GM18520 (cell line): Measurements from ENCODE around the gene ALG12.
"Not testable (repeated sequence)": the region's sequence is repeated elsewhere in the genome, so short reads cannot be mapped to it uniquely, and the experiment has no call there.

Experiments
- ATAC-seq: cut with Tn5 transposase; IDR thresholded peaks from one replicate; pipeline ENCODE4 v1.9.1; 2021; ENCODE audit not compliant: unreplicated experiment

The ALG12 gene

DNA sequence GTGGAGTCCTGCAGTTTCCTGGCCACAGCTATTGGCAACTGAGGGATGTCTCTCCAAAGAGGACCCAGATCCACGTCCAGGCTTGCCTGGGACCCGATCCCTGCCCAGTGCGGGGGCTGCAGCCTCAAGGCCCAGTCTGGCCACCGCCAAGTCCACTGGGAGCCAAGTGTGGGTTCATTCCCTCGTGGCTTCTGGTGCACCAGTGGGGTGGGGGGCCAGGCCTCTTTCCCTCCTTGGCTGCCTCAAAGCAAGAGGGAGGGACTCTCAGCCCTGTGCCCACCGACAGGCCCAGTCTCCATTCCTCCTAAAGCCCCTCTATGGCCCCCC lies 29.0 kb upstream of the ALG12 start:
- no peak for ATAC-seq

DNA sequence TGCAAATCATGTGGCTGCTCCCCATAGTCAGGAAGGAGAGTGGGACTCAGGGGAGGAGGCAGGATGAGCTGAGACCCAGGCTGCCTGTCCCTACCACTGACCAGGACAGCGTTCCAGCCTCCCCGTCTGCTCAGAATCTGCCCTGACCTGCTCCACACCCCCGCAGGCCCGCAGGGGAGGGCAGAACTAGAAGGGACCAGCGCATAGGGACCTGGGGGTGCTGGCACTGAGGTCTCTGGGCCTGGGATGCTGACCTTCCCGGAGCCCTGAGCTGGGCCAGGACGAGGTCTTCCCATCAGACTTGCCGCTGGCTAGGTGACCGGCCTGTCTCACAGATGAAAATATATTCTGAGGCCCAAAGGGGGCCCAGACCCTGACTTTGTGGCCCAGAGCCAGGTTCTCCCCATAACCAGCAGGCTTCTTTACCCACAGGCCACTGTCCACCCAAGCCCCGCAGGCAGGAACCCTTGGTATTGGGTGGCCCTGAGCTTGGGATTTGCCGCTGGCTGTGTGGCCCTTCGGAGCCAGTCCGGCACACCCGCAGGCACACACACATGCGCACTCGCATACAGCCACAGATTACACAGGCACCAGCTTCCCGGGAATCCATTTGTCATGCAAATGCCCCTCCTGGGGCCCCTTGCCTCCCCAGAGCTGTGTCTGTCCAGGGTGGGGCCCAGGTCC lies 28.5 kb upstream of the ALG12 start:
- no peak for ATAC-seq

GRCh38 chr22:49945042-49945794 lies 27.0 kb upstream of the ALG12 start:
- not testable (repeated sequence) for ATAC-seq

DNA sequence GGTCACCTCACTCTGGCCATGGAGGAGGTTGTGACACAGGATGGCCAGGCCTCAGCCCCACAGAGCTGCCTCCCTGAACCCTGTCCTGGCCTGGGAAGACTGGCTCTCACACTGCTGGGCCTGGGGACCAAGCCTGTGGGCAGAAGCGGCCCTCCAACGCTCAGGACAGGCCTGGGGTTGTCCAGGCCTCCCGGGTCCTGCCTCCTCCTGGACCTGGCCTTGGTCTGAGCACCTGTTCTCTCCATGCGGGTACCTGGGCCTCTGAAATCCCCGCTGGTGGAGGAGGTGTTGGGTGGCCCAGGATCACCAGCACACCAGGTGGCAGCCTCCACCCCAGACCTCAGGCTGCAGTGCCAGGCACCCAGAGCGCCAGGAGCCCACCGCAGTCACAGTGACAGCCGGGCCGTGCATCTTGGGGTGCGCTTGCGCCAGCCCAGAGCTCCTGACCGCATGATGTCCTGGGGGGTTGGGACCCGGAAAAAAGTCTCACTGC lies 26.2 kb upstream of the ALG12 start:
- no peak for ATAC-seq

DNA sequence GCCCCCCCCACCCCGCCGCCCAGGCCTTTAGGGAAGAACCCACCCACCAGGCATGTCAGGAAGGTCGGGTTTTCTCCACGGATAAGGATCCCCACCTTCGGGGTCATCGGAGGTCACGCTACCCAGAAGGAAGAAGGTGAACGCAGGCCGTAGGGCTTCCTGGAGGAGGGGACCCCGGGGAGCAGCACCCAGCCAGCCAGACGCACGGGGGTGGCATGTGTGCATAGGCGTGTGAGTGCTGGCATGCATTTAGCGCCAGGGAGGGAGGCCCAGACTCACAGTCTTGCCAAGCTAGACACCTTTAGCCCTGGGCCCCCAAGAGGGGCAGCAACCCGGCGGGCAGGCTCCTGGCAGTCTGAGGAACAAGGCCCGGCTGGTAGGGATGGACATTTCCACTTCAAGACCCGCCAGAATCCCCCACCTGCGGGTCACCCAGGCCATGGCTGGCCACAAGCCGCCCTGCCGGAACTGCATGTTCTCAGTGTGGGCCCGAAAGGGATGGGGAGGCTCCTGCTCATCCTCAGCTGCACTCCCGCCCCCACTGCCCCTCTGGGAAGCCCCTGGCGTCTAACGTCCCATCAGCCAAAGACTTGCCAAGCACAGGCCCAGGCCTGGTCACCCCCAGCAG lies 25.6 kb upstream of the ALG12 start:
- no peak for ATAC-seq

GRCh38 chr22:49943405-49943765 lies 25.1 kb upstream of the ALG12 start:
- no peak for ATAC-seq

DNA sequence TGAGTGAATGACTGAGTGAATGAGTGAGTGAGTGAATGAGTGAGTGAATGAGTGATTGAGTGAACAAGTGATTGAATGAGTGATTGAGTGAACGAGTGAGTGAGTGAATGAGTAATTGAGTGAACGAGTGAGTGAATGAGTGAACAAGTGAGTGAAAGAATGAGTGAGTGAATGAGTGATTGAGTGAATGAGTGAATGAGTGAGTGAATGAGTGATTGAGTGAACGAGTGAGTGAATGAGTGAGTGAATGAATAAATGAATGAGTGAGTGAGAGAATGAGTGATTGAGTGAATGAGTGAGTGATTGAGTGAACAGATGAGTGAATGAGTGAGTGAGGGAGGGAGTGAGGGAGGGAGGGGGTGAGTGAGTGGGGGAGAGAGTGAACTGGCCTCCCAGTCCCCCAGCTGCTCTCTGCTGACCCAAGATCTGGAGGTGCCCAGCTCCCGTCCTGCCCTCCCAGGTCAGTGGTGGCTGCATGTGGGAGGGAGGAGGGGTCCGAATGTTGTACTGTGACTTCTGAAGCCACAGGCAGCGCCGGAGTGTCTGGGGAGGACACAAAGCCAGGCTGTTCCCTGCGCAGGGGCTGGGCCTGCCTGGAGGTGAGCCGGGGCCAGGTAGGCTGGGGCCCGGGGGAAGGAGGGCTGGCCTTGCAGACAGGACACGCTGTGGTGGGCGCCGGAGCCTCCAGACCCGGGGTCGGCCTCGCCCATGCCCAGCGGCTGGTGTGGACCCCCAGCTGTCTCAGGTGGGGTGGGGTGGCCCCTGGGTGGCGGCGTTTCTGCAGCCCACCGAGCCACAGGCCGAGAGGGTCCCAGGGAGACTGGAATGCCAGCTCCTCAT lies 24.5 kb upstream of the ALG12 start:
- no peak for ATAC-seq

- ATAC-seq, result no peak
These were observed 23.5 kb upstream of the ALG12 start for GRCh38 chr22:49941507-49942316.

DNA sequence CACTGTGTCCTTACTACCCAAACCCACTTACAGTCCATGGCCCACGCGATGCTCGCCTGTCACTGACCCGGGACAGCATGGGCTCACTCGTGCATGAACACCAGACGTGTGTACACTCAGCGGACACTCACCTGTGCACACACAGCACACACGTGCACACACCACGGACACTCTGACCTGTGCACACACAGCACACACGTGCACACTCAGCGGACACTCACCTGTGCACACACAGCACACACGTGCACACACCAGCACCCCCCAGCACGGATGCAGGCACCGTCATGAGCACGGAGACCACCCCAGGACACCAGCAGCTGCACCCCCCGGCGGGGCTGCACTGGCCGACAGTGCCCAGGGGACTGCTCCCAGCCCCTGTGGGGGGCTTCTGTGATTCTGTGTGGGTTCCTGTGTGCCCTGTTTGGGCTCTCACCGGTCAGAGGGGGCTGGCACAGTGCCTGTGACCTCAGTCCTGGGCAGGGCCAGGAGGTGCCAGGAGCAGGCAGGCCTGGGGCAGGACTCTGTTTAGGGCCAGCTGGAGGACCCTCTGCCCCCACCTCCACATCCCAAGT lies 20.4 kb upstream of the ALG12 start:
- no peak for ATAC-seq

DNA sequence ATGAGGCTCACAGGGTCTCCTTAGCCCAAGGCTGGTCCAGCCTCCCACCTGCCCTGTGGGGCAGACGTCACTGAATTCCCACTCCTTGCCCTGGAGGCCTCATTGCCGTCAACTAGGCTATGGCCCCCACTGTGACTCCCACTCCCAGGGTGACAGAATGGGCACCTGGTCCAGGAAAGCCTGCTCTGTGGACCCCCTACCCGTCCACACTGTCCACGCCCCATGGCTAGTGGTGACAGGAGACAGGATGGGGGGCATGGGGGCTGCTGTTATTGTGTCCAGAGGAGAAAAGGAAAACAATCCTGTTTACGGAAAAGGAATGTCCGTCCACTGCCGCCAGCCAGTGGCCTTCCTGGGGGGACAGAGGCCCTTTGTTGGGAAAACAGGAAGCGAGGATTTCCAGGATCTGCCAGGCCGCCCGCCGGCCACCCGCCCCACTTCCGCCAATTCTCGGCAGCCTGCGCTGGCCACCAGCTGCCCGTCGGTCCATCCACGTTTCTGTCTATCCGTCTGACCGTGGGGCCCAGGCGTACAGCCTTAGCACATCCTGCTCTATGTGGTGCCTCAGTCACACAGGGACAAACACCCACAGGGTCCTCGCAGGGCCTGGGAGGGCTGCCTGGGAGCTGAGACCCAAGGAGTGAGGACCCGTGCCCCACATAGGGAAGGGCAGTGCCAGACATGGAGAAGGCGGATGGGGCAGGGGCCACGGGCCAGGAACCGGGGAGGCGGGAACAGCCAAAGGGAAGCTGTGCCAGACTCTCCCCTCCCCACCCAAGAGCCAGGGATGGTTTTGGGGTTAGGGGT lies 19.7 kb upstream of the ALG12 start:
- ATAC-seq, result no peak

DNA sequence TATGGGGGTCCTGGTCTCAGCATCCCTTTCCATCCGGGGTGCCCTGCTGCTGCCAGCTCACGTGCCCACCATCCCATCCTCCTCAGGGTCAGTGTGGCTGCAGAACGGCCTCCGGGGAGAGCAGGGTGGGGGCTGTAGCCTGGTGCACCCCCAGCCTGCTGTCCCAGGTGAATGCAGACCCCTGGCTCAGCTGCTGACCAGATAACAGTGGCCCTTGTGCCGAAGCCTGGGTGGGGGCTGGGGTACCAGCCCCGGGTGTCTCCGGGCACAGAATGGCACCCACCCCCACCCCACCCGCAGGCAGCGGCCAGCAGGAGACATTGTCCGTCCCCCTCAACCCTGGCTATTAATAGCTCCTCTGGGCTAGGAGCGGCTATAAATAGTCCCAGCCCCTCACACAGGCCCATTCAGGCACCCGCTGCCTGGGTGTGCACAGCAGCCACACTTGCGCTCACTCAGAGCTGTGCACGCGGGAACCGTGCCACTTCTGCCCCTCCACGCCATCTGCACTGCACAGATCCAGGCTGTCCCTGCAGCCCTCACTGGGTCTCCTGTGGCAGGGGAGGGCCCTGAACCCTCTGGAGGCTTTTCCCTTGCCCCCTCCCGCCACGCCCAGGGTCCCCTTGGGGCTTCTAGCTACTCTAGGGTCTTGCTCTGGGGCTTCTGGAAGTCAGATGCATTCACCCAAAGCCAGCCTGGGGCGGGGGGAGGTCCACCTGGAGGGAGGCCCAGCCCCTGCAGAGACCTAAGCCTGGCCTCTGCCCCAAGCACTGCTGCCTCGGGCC lies 18.9 kb upstream of the ALG12 start:
- ATAC-seq, result no peak

DNA sequence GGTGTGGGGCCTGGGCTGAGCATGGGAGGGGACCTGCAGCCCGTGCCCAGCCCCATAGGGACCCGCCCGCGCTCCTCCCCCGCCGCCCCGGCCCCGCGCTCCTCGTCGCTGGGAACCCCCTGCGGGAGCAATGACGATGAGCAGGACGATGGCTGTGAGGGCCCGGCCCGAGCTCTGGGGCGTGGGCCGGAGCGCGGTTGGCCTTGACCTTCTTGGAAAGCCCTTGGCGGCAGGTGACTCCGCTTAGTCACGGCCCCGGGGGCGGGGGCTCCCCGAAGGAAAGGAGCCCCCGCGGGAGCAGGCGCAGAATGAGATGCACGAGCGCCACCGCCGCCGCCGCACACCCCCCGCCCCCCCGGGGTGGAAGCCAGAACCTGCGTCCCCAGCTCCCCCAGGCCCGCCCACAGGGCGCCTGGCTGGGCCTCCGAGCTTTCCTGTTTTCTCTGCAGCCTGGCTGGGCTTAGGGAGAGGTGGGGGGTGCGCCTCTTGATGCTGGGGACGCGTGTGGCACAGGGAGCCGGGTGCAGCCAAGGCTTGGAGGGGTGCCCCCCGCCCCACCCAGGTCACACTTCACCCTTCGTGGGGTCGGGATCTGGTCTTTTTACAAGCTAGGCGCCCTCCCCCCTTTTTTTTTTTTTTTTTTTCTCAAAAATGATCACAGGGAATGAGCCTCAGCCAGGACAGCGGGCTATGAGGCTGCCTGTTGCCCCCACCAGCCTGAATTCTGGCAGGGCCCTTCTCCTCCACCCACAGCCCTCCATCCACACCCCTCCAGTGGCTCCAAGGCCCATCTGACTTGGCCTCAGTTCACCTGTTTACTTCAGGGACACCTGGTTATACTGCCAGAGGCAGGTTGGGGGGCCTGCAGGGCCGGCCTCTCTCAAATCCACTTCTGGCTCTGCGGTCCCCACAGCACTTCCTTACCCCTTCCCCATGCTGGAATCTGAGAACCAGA lies 18.1 kb upstream of the ALG12 start:
- ATAC-seq, result peak; percentile 76

DNA sequence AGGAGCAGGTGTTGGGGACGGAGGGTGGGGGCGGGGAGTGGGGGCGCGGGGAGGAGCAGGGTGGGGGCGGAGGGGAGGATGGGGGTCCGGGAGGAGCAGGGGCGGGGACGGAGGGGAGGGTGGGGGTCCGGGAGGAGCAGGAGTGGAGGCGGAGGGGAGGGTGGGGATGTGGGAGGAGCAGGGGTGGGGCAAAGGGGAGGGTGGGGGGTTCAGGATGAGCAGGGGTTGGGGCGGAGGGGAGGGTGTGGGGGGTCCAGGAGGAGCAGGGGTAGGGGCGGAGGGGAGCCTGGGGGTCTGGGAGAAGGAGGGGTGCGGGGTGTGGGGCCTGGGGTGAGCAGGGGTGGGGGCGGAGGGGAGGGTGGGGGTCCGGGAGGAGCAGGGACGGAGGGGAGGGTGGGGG lies 17.3 kb upstream of the ALG12 start:
- no peak for ATAC-seq

DNA sequence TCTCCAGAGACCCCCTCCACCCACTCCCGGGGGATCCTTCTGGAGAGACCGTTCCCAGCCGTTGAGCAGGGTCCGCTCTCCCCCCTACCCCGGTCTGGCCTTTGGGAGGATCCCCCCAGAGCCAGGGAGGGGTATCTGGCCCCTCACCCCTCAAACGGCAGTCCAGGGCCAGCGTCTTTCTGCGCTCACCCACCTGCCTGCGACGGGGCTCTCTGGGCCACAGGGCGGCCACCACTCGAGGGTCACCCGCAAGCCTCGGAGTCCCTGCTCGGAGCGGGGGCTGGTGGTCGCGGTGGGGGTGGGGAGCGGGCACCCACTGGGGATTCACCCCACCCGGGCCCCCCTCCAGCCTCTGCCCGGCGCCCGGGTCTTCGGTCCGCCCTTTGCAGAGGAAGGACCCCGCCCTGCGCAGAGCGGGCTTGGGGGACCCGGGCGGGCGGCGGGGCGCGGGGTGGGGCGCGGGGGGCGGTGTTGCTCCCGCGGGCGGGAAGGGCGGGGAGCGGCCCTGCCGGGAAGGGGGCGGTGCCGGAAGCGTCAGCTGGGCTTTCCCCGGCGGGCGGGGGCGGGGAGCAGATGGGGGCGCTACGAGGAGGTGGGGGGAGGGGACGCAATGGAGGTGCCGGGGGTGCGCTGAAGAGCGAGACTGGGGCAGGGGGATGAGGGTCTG lies 16.8 kb upstream of the ALG12 start:
- no peak for ATAC-seq

GRCh38 chr22:49934160-49934890 lies 16.1 kb upstream of the ALG12 start:
- no peak for ATAC-seq
